GM18858 (cell line): ENCODE data around the gene DNAJC30.
"Not testable (repeated sequence)": the region's sequence is repeated elsewhere in the genome, so short reads cannot be mapped to it uniquely, and the experiment has no call there.

Source experiments
- ATAC-seq: cut with Tn5 transposase; IDR thresholded peaks from one replicate; pipeline ENCODE4 v1.9.1; 2021; ENCODE audit not compliant: unreplicated experiment

The DNAJC30 gene

GRCh38 chr7:73683056-73683787 is at the start of gene DNAJC30, which contains the start of gene BUD23:
TSS of gene DNAJC30 (minus strand) at chr7:73683453. CDS start at chr7:73683423, 30 bp downstream.
TSS of gene BUD23 (plus strand) at chr7:73683597. CDS start at chr7:73683626, 29 bp downstream.
- ATAC-seq, result peak; percentile 70

GRCh38 chr7:73732397-73732796 is 49.1 kb upstream of the DNAJC30 start:
- ATAC-seq, result no peak

- ATAC-seq, result no peak
These were observed 47.2 kb upstream of the DNAJC30 start for GRCh38 chr7:73730485-73730884.

GRCh38 chr7:73728551-73728950 is 45.3 kb upstream of the DNAJC30 start:
- no peak for ATAC-seq

GRCh38 chr7:73727952-73728351 is 44.7 kb upstream of the DNAJC30 start:
- no peak for ATAC-seq

- ATAC-seq, result no peak
These were observed 42.8 kb upstream of the DNAJC30 start for GRCh38 chr7:73726083-73726466.

- no peak for ATAC-seq
These were observed 40.6 kb upstream of the DNAJC30 start for GRCh38 chr7:73723813-73724212.

GRCh38 chr7:73722785-73723184 is 39.5 kb upstream of the DNAJC30 start:
- no peak for ATAC-seq

- ATAC-seq, result not testable (repeated sequence)
These were observed 38.9 kb upstream of the DNAJC30 start for GRCh38 chr7:73722182-73722581.

GRCh38 chr7:73721377-73721817 is 38.1 kb upstream of the DNAJC30 start:
- no peak for ATAC-seq

GRCh38 chr7:73720443-73720842 is 37.2 kb upstream of the DNAJC30 start:
- ATAC-seq, result not testable (repeated sequence)

- ATAC-seq, result no peak
These were observed 36.5 kb upstream of the DNAJC30 start for GRCh38 chr7:73719806-73720169.

GRCh38 chr7:73718905-73719805 is 35.9 kb upstream of the DNAJC30 start, which contains the start of gene STX1A:
TSS of gene STX1A (minus strand) at chr7:73719669. CDS start at chr7:73719631, 38 bp downstream.
- ATAC-seq, result no peak

- no peak for ATAC-seq
These were observed 35.2 kb upstream of the DNAJC30 start for GRCh38 chr7:73718438-73718881.

GRCh38 chr7:73717991-73718405 is 34.7 kb upstream of the DNAJC30 start:
- no peak for ATAC-seq

- ATAC-seq, result no peak
These were observed 34.0 kb upstream of the DNAJC30 start for GRCh38 chr7:73717025-73717807.

GRCh38 chr7:73716318-73716890 is 33.2 kb upstream of the DNAJC30 start:
- no peak for ATAC-seq

GRCh38 chr7:73715648-73716317 is 32.5 kb upstream of the DNAJC30 start:
- ATAC-seq, result no peak

- not testable (repeated sequence) for ATAC-seq
These were observed 30.1 kb upstream of the DNAJC30 start for GRCh38 chr7:73713319-73713718.

GRCh38 chr7:73712773-73713172 is 29.5 kb upstream of the DNAJC30 start:
- no peak for ATAC-seq
